ENCODE data around the gene MAPK13.

DNA sequence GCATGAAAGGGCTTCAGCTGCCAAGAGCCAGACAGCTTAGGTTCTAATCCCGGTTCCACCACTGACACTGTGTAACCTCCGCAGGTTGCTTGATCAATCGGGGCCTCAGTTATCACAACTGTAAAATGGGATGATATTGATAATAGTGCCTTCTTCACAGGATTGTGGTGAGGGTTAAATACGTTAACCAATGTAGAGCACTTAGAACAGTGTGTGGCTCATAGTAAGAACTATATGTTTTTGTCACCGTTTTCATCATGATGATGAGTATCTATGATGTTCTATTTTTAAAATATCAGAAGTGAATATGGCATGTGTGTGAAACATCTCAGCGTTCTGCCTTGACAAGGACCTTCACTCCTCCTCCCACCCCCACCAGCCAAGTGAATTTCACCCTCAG lies 10.3 kb upstream of the MAPK13 start:
- TF ChIP-seq, protein P1, sequence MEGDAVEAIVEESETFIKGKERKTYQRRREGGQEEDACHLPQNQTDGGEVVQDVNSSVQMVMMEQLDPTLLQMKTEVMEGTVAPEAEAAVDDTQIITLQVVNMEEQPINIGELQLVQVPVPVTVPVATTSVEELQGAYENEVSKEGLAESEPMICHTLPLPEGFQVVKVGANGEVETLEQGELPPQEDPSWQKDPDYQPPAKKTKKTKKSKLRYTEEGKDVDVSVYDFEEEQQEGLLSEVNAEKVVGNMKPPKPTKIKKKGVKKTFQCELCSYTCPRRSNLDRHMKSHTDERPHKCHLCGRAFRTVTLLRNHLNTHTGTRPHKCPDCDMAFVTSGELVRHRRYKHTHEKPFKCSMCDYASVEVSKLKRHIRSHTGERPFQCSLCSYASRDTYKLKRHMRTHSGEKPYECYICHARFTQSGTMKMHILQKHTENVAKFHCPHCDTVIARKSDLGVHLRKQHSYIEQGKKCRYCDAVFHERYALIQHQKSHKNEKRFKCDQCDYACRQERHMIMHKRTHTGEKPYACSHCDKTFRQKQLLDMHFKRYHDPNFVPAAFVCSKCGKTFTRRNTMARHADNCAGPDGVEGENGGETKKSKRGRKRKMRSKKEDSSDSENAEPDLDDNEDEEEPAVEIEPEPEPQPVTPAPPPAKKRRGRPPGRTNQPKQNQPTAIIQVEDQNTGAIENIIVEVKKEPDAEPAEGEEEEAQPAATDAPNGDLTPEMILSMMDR (IDR thresholded peaks at IDR 0.05) = no peak
- TF ChIP-seq NR2C2 (CRISPR knock-in tag; IDR thresholded peaks at IDR 0.05) = no peak
- TF ChIP-seq TCF7 (CRISPR knock-in tag; IDR thresholded peaks at IDR 0.05; ENCODE audit: low read depth) = no peak
- TF ChIP-seq ZNF317 (CRISPR knock-in tag; IDR thresholded peaks at IDR 0.05; ENCODE audit: borderline replicate concordance, low read depth) = no peak
- no peak for TF ChIP-seq ZBTB21 (CRISPR knock-in tag; IDR thresholded peaks at IDR 0.05; ENCODE audit: borderline replicate concordance)

Measured in WTC11 (cell line).